Measurements from ENCODE around the gene GRPEL2. TPM values are rescaled to one million over a fixed set of nuclear protein-coding genes. Genes with fewer than 3 reads are reported as not detected.

The GRPEL2 gene
- total and polyA plus RNA-seq, 2 experiments from 2014 or later = 20.2 to 62.2 TPM

DNA sequence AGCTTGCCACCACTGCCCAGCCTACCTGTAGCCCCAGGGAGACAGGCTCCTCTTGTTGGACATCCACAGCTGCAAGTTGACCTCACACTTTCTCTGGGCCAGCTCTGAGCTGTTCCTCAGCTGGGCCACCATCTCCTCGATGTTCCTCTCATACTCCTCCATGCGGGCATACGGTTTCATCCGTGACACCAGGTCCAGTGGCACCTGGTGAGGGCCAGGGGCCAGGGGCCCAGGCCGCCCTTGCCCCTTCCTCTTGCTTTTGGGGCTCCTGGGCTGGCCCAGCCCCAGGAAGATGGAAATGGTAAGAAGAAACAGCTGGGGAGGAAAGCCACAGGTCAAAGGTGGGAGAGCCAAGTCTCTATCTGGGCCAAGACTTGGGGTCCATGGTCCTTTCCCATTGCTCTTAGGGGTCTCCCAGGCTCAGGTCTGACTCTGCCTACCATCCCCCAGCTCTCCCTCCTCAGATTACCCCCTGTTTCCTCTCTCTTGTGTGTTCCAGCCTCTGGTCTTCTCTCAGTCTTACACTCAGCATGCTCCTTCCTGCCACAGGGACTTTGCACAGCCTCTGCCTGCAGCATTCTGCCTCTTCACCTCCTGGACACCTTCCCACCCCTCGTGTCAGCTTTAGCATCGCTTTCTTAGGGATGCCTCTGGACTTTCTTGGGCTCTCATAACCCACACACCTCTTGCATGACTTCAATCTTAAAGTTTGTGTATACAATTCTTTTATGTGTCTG lies 31.6 kb downstream of the GRPEL2 start:
- H3K27me3 Mint-ChIP-seq (ENCODE audit: insufficient read depth, low read depth, poor library complexity) = peaks cover 2% of the 10 kb centered on the region
- Histone ChIP-seq H3K4me1 (ENCODE audit: insufficient read depth) (no peaks in the 10 kb centered on the region), H3K79me2 (replicated peaks; ENCODE audit: insufficient read depth) (no peaks in the 10 kb centered on the region), H4K20me1 (replicated peaks; ENCODE audit: insufficient read depth) (no peaks in the 10 kb centered on the region; the same call in 1 of the 2 replicates), H3K27me3 (ENCODE audit: insufficient read depth) (no peaks in the 10 kb centered on the region), H2AFZ (no peak overlapping the region), H3K9me2 (ENCODE audit: insufficient read depth) (no peaks in the 10 kb centered on the region), H3F3A (replicated peaks; ENCODE audit: low read depth) (no peaks in the 10 kb centered on the region), H3K27ac (ENCODE audit: low read depth) (no peak overlapping the region), H3K4me3 (no peak overlapping the region), H3K36me3 (ENCODE audit: insufficient read depth) (no peaks in the 10 kb centered on the region), H3K4me2 (no peak overlapping the region)
- no peak for DNase-seq (ENCODE audit: low spot score)
- no peak overlapping the region for H3K4me3 Mint-ChIP-seq
- ATAC-seq = no peak
- H3K27ac Mint-ChIP-seq = no peak overlapping the region
- H3K36me3 Mint-ChIP-seq (ENCODE audit: low read depth) = no peaks in the 10 kb centered on the region; the same call in 2 of the 3 replicates
- TF ChIP-seq EZH2 (IDR thresholded peaks at IDR 0.05; ENCODE audit: low read depth, unreplicated experiment) (no peak), ZNF331 (CRISPR knock-in tag; IDR thresholded peaks at IDR 0.05; ENCODE audit: low read depth) (no peak), JUNB (IDR thresholded peaks at IDR 0.05; ENCODE audit: unreplicated experiment) (no peak), POLR2AphosphoS5 (IDR thresholded peaks at IDR 0.05; ENCODE audit: low read depth) (no peak), EZH2phosphoT487 (IDR thresholded peaks at IDR 0.05; ENCODE audit: unreplicated experiment) (no peak)
- TF ChIP-seq, protein P1, sequence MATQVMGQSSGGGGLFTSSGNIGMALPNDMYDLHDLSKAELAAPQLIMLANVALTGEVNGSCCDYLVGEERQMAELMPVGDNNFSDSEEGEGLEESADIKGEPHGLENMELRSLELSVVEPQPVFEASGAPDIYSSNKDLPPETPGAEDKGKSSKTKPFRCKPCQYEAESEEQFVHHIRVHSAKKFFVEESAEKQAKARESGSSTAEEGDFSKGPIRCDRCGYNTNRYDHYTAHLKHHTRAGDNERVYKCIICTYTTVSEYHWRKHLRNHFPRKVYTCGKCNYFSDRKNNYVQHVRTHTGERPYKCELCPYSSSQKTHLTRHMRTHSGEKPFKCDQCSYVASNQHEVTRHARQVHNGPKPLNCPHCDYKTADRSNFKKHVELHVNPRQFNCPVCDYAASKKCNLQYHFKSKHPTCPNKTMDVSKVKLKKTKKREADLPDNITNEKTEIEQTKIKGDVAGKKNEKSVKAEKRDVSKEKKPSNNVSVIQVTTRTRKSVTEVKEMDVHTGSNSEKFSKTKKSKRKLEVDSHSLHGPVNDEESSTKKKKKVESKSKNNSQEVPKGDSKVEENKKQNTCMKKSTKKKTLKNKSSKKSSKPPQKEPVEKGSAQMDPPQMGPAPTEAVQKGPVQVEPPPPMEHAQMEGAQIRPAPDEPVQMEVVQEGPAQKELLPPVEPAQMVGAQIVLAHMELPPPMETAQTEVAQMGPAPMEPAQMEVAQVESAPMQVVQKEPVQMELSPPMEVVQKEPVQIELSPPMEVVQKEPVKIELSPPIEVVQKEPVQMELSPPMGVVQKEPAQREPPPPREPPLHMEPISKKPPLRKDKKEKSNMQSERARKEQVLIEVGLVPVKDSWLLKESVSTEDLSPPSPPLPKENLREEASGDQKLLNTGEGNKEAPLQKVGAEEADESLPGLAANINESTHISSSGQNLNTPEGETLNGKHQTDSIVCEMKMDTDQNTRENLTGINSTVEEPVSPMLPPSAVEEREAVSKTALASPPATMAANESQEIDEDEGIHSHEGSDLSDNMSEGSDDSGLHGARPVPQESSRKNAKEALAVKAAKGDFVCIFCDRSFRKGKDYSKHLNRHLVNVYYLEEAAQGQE (IDR thresholded peaks at IDR 0.05; ENCODE audit: unreplicated experiment) = no peak
- TF ChIP-seq, protein P2, sequence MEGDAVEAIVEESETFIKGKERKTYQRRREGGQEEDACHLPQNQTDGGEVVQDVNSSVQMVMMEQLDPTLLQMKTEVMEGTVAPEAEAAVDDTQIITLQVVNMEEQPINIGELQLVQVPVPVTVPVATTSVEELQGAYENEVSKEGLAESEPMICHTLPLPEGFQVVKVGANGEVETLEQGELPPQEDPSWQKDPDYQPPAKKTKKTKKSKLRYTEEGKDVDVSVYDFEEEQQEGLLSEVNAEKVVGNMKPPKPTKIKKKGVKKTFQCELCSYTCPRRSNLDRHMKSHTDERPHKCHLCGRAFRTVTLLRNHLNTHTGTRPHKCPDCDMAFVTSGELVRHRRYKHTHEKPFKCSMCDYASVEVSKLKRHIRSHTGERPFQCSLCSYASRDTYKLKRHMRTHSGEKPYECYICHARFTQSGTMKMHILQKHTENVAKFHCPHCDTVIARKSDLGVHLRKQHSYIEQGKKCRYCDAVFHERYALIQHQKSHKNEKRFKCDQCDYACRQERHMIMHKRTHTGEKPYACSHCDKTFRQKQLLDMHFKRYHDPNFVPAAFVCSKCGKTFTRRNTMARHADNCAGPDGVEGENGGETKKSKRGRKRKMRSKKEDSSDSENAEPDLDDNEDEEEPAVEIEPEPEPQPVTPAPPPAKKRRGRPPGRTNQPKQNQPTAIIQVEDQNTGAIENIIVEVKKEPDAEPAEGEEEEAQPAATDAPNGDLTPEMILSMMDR (conservative IDR thresholded peaks at IDR 0.05; ENCODE audit: low read depth in 2 of 2) = no peak
- H3K9me3 Mint-ChIP-seq = no peaks in the 10 kb centered on the region
- peaks cover 13% of the 10 kb centered on the region; the same call in 2 of the 3 replicates for H3K4me1 Mint-ChIP-seq

GRCh38 chr5:149378241-149378820 lies 33.0 kb downstream of the GRPEL2 start:
- Histone ChIP-seq H3K9me2 (ENCODE audit: insufficient read depth) (no peaks in the 10 kb centered on the region), H2AFZ (0 out of 2 replicates have a peak overlapping the region, but pooled peaks have one; percentile 5), H3K27ac (ENCODE audit: low read depth) (no peak overlapping the region), H3K27me3 (ENCODE audit: insufficient read depth) (no peaks in the 10 kb centered on the region), H4K20me1 (replicated peaks; ENCODE audit: insufficient read depth) (no peaks in the 10 kb centered on the region; the same call in 1 of the 2 replicates), H3K79me2 (replicated peaks; ENCODE audit: insufficient read depth) (no peaks in the 10 kb centered on the region), H3K36me3 (ENCODE audit: insufficient read depth) (no peaks in the 10 kb centered on the region), H3F3A (replicated peaks; ENCODE audit: low read depth) (no peaks in the 10 kb centered on the region), H3K4me3 (no peak overlapping the region), H3K4me1 (ENCODE audit: insufficient read depth) (no peaks in the 10 kb centered on the region), H3K4me2 (no peak overlapping the region)
- H3K27ac Mint-ChIP-seq = no peak overlapping the region
- no peak overlapping the region; the same call in 2 of the 3 replicates for H3K4me3 Mint-ChIP-seq
- no peak for DNase-seq (ENCODE audit: low spot score)
- H3K27me3 Mint-ChIP-seq (ENCODE audit: insufficient read depth, low read depth, poor library complexity) = peaks cover 4% of the 10 kb centered on the region
- H3K9me3 Mint-ChIP-seq = no peaks in the 10 kb centered on the region
- ATAC-seq = no peak
- no peaks in the 10 kb centered on the region; the same call in 2 of the 3 replicates for H3K36me3 Mint-ChIP-seq (ENCODE audit: low read depth)
- H3K4me1 Mint-ChIP-seq = peaks cover 19% of the 10 kb centered on the region
- no peak for TF ChIP-seq ZNF462 (CRISPR knock-in tag; IDR thresholded peaks at IDR 0.05)
- TF ChIP-seq POLR2AphosphoS5 (IDR thresholded peaks at IDR 0.05; ENCODE audit: low read depth) = no peak
